Epithelial cell of esophagus (primary cell): Measurements from ENCODE around the gene VTI1A.

ENCODE experiments used
- DNase-seq: peaks from one replicate; pipeline ENCODE4 v3.0.0; 2010; ENCODE audit warnings: low read depth
- H3K4me3 ChIP-seq: 2 replicates; pipeline ENCODE4 v1.5.1; 2011; ENCODE audit warnings: mild to moderate bottlenecking, low read length, control low read depth
- CTCF ChIP-seq: IDR thresholded peaks from 2 replicates; pipeline ENCODE4 v1.5.1; 2011; ENCODE audit warnings: low read depth, mild to moderate bottlenecking, low read length, control low read depth, inconsistent platforms; ENCODE audit not compliant: insufficient read depth; ENCODE audit errors: missing control alignments

VTI1A gene

GRCh38 chr10:112653851-112654250, 206.8 kb downstream of the VTI1A start:
- TF ChIP-seq CTCF, result no peak
- H3K4me3 ChIP-seq, result no peak overlapping the region
- no peak for DNase-seq

GRCh38 chr10:112654794-112655193, 207.8 kb downstream of the VTI1A start:
- DNase-seq, result no peak
- no peak for TF ChIP-seq CTCF
- H3K4me3 ChIP-seq, result no peak overlapping the region

GRCh38 chr10:112655722-112656121, 208.7 kb downstream of the VTI1A start:
- TF ChIP-seq CTCF, result no peak
- DNase-seq, result no peak
- H3K4me3 ChIP-seq, result no peak overlapping the region

- no peak for TF ChIP-seq CTCF
- DNase-seq, result no peak
- no peak overlapping the region for H3K4me3 ChIP-seq
Measured at GRCh38 chr10:112658465-112658864, 211.4 kb downstream of the VTI1A start.

- H3K4me3 ChIP-seq, result no peak overlapping the region
- TF ChIP-seq CTCF, result no peak
- DNase-seq, result peak; percentile 87
Measured at GRCh38 chr10:112658900-112659638, 212.1 kb downstream of the VTI1A start.

GRCh38 chr10:112663234-112664125, 216.5 kb downstream of the VTI1A start:
- DNase-seq, result peak; percentile 88

More at GRCh38 chr10:112663234-112664125, 216.5 kb downstream of the VTI1A start:
- no peak for TF ChIP-seq CTCF
- H3K4me3 ChIP-seq, result no peak overlapping the region
